PC-3 (cell line): ENCODE measurements around the gene USP2.

ENCODE experiments used
- EZH2 ChIP-seq: fragments of 300-600 bp; sonication (generic); IDR thresholded peaks from one replicate; pipeline ENCODE4 v1.6.1; 2017; ENCODE audit warnings: antibody characterized with exemption, mild to moderate bottlenecking, low read length; ENCODE audit not compliant: unreplicated experiment
- EZH2phosphoT487 ChIP-seq: fragments of 300-600 bp; sonication (generic); IDR thresholded peaks from 2 replicates; pipeline ENCODE4 v1.6.1; 2018; ENCODE audit warnings: mild to moderate bottlenecking, antibody characterized with exemption, low read length, borderline replicate concordance
- TF ChIP-seq, protein P1 (sequence below): fragments of 300-600 bp; sonication (generic); conservative IDR thresholded peaks from 2 replicates; pipeline ENCODE4 v1.5.1; 2017; ENCODE audit warnings: antibody characterized with exemption, low read depth, mild to moderate bottlenecking, low read length

DNA sequence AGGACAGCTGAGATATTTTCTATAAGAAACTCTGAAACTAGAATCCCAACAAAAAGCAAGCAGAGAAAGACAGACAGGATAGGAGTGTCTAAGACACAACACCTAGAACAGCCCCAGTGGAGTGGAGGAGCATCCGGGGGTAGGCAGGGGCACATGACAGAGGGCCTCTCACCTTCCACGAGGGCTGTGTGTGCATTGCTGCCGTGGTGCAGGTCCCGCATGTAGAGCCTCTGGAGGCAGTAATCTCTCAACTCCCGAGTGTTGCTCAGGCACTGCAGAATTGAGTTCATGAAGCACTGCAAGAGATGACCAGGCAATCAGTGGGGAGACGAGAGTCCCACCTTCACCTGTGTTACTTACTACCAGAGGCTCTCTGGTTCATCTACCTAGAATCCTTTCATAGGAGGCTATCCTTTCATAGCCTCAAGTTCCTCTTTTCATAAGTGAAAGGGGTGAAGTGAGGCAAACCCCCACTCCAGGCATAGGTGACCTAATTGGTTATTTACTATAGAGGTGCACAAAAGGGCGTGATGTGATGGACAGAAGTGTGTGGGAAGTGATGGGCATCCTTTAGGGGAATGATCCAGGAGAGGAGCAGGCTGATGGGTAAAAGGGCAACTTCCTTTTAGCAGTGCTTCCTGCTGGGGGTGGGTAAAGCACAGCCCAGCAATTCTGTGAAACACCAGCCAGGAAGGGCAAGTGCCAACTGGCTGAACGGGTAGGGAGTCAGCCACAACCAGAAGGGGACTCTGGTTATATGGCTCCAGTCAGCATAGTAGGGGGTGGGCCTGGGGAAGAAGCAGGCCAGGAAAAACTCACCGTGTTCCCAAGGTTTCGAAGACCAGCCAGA is 21.9 kb downstream of the USP2 start:
- TF ChIP-seq, protein P1, sequence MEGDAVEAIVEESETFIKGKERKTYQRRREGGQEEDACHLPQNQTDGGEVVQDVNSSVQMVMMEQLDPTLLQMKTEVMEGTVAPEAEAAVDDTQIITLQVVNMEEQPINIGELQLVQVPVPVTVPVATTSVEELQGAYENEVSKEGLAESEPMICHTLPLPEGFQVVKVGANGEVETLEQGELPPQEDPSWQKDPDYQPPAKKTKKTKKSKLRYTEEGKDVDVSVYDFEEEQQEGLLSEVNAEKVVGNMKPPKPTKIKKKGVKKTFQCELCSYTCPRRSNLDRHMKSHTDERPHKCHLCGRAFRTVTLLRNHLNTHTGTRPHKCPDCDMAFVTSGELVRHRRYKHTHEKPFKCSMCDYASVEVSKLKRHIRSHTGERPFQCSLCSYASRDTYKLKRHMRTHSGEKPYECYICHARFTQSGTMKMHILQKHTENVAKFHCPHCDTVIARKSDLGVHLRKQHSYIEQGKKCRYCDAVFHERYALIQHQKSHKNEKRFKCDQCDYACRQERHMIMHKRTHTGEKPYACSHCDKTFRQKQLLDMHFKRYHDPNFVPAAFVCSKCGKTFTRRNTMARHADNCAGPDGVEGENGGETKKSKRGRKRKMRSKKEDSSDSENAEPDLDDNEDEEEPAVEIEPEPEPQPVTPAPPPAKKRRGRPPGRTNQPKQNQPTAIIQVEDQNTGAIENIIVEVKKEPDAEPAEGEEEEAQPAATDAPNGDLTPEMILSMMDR, result no peak
- TF ChIP-seq EZH2 (no peak), EZH2phosphoT487 (no peak)
